GM23338 (cell line): ENCODE measurements around the gene MVP. TPM values are rescaled to one million over a fixed set of nuclear protein-coding genes. Genes with fewer than 3 reads are reported as not detected.

Experiments
- ATAC-seq: fragments of 200-7000 bp; cut with Tn5 transposase; 3 replicates; pipeline ENCODE4 v1.9.1; 2020
- DNase-seq: peaks from one replicate; pipeline ENCODE4 v3.0.0-alpha.2; 2015; ENCODE audit warnings: low spot score
- H2AFZ ChIP-seq: fragments of 200-600 bp; sonication (generic); 2 replicates; pipeline ENCODE4 v1.8.0; 2016; ENCODE audit warnings: antibody characterized with exemption, mild to moderate bottlenecking, moderate library complexity
- H3F3A ChIP-seq: fragments of 200-600 bp; sonication (generic); replicated peaks from 2 replicates; pipeline ENCODE4 v1.8.0; 2017; ENCODE audit warnings: antibody characterized with exemption, mixed run types, low read depth
- H3K27ac ChIP-seq: fragments of 200-600 bp; sonication (generic); 2 replicates; pipeline ENCODE4 v1.6.1; 2016; ENCODE audit warnings: low read depth
- H3K27me3 ChIP-seq: fragments of 200-600 bp; sonication (generic); 2 replicates; pipeline ENCODE4 v1.8.0; 2016; ENCODE audit warnings: mild to moderate bottlenecking, mixed run types, moderate library complexity; ENCODE audit not compliant: insufficient read depth
- H3K36me3 ChIP-seq: fragments of 200-600 bp; sonication (generic); 2 replicates; pipeline ENCODE4 v1.8.0; 2016; ENCODE audit warnings: mild to moderate bottlenecking; ENCODE audit not compliant: insufficient read depth
- H3K4me1 ChIP-seq: fragments of 200-600 bp; sonication (generic); 2 replicates; pipeline ENCODE4 v1.8.0; 2016; ENCODE audit warnings: mild to moderate bottlenecking, moderate library complexity; ENCODE audit not compliant: insufficient read depth
- H3K4me2 ChIP-seq: fragments of 200-600 bp; sonication (generic); 2 replicates; pipeline ENCODE4 v1.7.1; 2017; ENCODE audit warnings: mixed run types
- H3K4me3 ChIP-seq: fragments of 200-600 bp; sonication (generic); 2 replicates; pipeline ENCODE4 v1.6.1; 2016; ENCODE audit warnings: mixed run types
- H3K79me2 ChIP-seq: fragments of 200-600 bp; sonication (generic); replicated peaks from 2 replicates; pipeline ENCODE4 v1.8.0; 2017; ENCODE audit warnings: mild to moderate bottlenecking; ENCODE audit not compliant: insufficient read depth
- H3K9me2 ChIP-seq: fragments of 200-600 bp; sonication (generic); 2 replicates; pipeline ENCODE4 v1.8.0; 2017; ENCODE audit not compliant: insufficient read depth
- H4K20me1 ChIP-seq: fragments of 200-600 bp; sonication (generic); replicated peaks from 2 replicates; pipeline ENCODE4 v1.8.0; 2017; ENCODE audit warnings: mild to moderate bottlenecking; ENCODE audit not compliant: insufficient read depth
- H3K27ac Mint-ChIP-seq: 2 replicates; pipeline ENCODE4 v1.8.0; 2020; ENCODE audit warnings: inconsistent platforms, mild to moderate bottlenecking, moderate library complexity, mixed read lengths
- H3K27me3 Mint-ChIP-seq: 3 replicates; pipeline ENCODE4 v1.8.0; 2022; ENCODE audit warnings: low read depth, mild to moderate bottlenecking, moderate library complexity, mixed read lengths, inconsistent platforms; ENCODE audit not compliant: insufficient read depth, poor library complexity
- H3K36me3 Mint-ChIP-seq: 3 replicates; pipeline ENCODE4 v1.8.0; 2021; ENCODE audit warnings: low read depth, mild to moderate bottlenecking, inconsistent platforms, moderate library complexity, mixed read lengths
- H3K4me1 Mint-ChIP-seq: 3 replicates; pipeline ENCODE4 v1.8.0; 2020; ENCODE audit warnings: mild to moderate bottlenecking, inconsistent platforms, mixed read lengths
- H3K4me3 Mint-ChIP-seq: 3 replicates; pipeline ENCODE4 v1.8.0; 2021; ENCODE audit warnings: moderate library complexity, mild to moderate bottlenecking, inconsistent platforms, mixed read lengths
- H3K9me3 Mint-ChIP-seq: 3 replicates; pipeline ENCODE4 v1.8.0; 2020; ENCODE audit warnings: moderate library complexity, mild to moderate bottlenecking, inconsistent platforms, mixed read lengths
- CREB1 ChIP-seq: fragments of 250-450 bp; sonication (Bioruptor Pico); IDR thresholded peaks from 2 replicates; pipeline ENCODE4 v1.5.0; 2020; ENCODE audit warnings: low read depth, mild to moderate bottlenecking, moderate library complexity
- CTCF ChIP-seq, 2 experiments: fragments of 200-600 bp in 1 of 2; sonication (generic) in 1 of 2; conservative IDR thresholded peaks; 2 replicates each; pipeline versions ENCODE4 v1.5.1 to v1.6.1; 2016 to 2017; ENCODE audit warnings: antibody characterized with exemption in 2 of 2, low read depth in 2 of 2, mild to moderate bottlenecking in 2 of 2, moderate library complexity in 1 of 2
- EZH2 ChIP-seq: fragments of 200-600 bp; sonication (generic); IDR thresholded peaks from one replicate; pipeline ENCODE4 v1.8.0; 2017; ENCODE audit warnings: antibody characterized with exemption, mild to moderate bottlenecking, low read depth; ENCODE audit not compliant: unreplicated experiment
- EZH2phosphoT487 ChIP-seq: fragments of 200-600 bp; sonication (generic); IDR thresholded peaks from one replicate; pipeline ENCODE4 v1.8.1; 2018; ENCODE audit warnings: antibody characterized with exemption; ENCODE audit not compliant: unreplicated experiment
- JUNB ChIP-seq: IDR thresholded peaks from one replicate; pipeline ENCODE4 v1.6.1; 2016; ENCODE audit warnings: antibody characterized with exemption; ENCODE audit not compliant: unreplicated experiment
- NANOG ChIP-seq: IDR thresholded peaks from 2 replicates; pipeline ENCODE4 v1.6.1; 2016; ENCODE audit warnings: antibody characterized with exemption, borderline replicate concordance
- POLR2AphosphoS5 ChIP-seq: IDR thresholded peaks from 2 replicates; pipeline ENCODE4 v1.6.1; 2016; ENCODE audit warnings: antibody characterized with exemption, low read depth
- REST ChIP-seq: IDR thresholded peaks from one replicate; pipeline ENCODE4 v1.6.1; 2018; ENCODE audit warnings: antibody characterized with exemption; ENCODE audit not compliant: unreplicated experiment
- STAT1 ChIP-seq: IDR thresholded peaks from one replicate; pipeline ENCODE4 v1.6.1; 2016; ENCODE audit warnings: antibody characterized with exemption; ENCODE audit not compliant: unreplicated experiment
- ZNF114 ChIP-seq: fragments of 250-450 bp; sonication (Bioruptor Pico); IDR thresholded peaks from 2 replicates; pipeline ENCODE4 v1.5.0; 2020; ENCODE audit warnings: mild to moderate bottlenecking, moderate library complexity
- ZNF331 ChIP-seq: fragments of 250-450 bp; sonication (Bioruptor Pico); IDR thresholded peaks from 2 replicates; pipeline ENCODE4 v1.5.0; 2020; ENCODE audit warnings: low read depth, mild to moderate bottlenecking, moderate library complexity
- ZNF462 ChIP-seq: fragments of 250-450 bp; sonication (Bioruptor Pico); IDR thresholded peaks from 2 replicates; pipeline ENCODE4 v1.5.0; 2020; ENCODE audit warnings: mild to moderate bottlenecking, moderate library complexity
- polyA plus RNA-seq: library from polyadenylated mRNA; unstranded; fragments of >200 nt; fragmentation: Nextera tagmentation; extraction: Ambion mirVana; gene quantifications from 2 replicates; pipeline ENCODE4 v1.2.1, GENCODE V29; 2016
- total RNA-seq: library from RNA; depleted of rRNA; stranded (reverse); fragments of >200 nt; shearing (Covaris generic); gene quantifications from 2 replicates; pipeline ENCODE4 v1.2.3, GENCODE V29; 2014
- TF ChIP-seq, protein P1 (sequence below): IDR thresholded peaks from 2 replicates; pipeline ENCODE4 v1.6.1; 2016; ENCODE audit warnings: antibody characterized with exemption

The MVP gene
- total and polyA plus RNA-seq, 2 experiments from 2014 or later: 1.4 to 3.7 TPM

DNA sequence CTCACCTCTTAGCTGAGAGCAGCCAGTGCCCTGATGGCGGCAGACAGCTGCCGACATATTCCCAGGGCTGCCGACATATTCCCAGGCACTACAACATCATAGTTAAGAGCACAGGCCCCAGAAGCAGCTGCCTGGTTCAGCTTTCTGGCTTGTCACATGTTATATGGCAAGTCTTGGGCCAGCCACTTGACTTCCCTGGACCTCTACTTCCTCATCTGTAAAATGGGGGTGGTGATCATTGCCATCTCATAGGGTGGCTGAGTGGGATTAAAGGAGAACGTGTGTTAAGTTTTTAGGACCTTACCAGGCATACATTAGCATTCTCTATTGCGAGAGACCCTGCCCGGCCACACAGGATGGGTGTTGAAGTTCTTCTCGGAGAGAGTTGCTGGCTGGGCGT lies 23.7 kb downstream of the MVP start:
- H3K4me1 ChIP-seq: no peaks in the 10 kb centered on the region
- H3K9me2 ChIP-seq: no peaks in the 10 kb centered on the region
- Mint-ChIP-seq H3K4me3 (no peak overlapping the region; the same call in 2 of the 3 replicates), H3K36me3 (no peaks in the 10 kb centered on the region), H3K27ac (no peak overlapping the region), H3K9me3 (no peaks in the 10 kb centered on the region), H3K27me3 (peaks cover 9% of the 10 kb centered on the region), H3K4me1 (peaks cover 3% of the 10 kb centered on the region; the same call in 1 of the 3 replicates)
- no peak overlapping the region for H3K4me2 ChIP-seq
- H3K27me3 ChIP-seq: no peaks in the 10 kb centered on the region
- no peaks in the 10 kb centered on the region for H3F3A ChIP-seq
- no peaks in the 10 kb centered on the region for H3K79me2 ChIP-seq
- no peak overlapping the region for H2AFZ ChIP-seq
- H3K27ac ChIP-seq: no peak overlapping the region
- no peaks in the 10 kb centered on the region for H4K20me1 ChIP-seq
- DNase-seq (no peak), ATAC-seq (no peak)
- TF ChIP-seq, protein P1, sequence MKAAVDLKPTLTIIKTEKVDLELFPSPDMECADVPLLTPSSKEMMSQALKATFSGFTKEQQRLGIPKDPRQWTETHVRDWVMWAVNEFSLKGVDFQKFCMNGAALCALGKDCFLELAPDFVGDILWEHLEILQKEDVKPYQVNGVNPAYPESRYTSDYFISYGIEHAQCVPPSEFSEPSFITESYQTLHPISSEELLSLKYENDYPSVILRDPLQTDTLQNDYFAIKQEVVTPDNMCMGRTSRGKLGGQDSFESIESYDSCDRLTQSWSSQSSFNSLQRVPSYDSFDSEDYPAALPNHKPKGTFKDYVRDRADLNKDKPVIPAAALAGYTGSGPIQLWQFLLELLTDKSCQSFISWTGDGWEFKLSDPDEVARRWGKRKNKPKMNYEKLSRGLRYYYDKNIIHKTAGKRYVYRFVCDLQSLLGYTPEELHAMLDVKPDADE: no peak
- TF ChIP-seq POLR2AphosphoS5 (no peak), REST (no peak), ZNF331 (CRISPR knock-in tag) (no peak), CTCF (conservative IDR thresholded peaks at IDR 0.05; ENCODE audit: low read depth in 2 of 2) (no peak), JUNB (no peak), CREB1 (no peak), EZH2 (no peak), EZH2phosphoT487 (no peak), NANOG (no peak), STAT1 (no peak), ZNF462 (no peak), ZNF114 (CRISPR knock-in tag) (no peak)
- H3K4me3 ChIP-seq: no peak overlapping the region
- no peaks in the 10 kb centered on the region for H3K36me3 ChIP-seq
